Neural cell (in vitro differentiated cells): ENCODE measurements around the gene TGM4. TPM values are rescaled to one million over a fixed set of nuclear protein-coding genes. Genes with fewer than 3 reads are reported as not detected.

Experiments used
- H2AFZ ChIP-seq: fragments of 200-600, 300-800 bp; sonication (generic), shearing (Covaris generic); 2 replicates; pipeline ENCODE4 v1.6.0; 2014; ENCODE audit warnings: low read depth, mild to moderate bottlenecking, antibody characterized with exemption, low read length, moderate library complexity
- H3F3A ChIP-seq: fragments of 200-600 bp; shearing (Covaris generic); 2 replicates; pipeline ENCODE4 v1.6.1; 2016; ENCODE audit warnings: mild to moderate bottlenecking, moderate library complexity, mixed read lengths, antibody characterized with exemption, low read length; ENCODE audit not compliant: insufficient read depth, poor library complexity, severe bottlenecking
- H3K27ac ChIP-seq: fragments of 200-600, 300-800 bp; sonication (generic), shearing (Covaris generic); 2 replicates; pipeline ENCODE4 v1.5.1; 2014; ENCODE audit warnings: mild to moderate bottlenecking, low read length, moderate library complexity
- H3K27me3 ChIP-seq: fragments of 300-800, 200-600 bp; sonication (generic), shearing (Covaris generic); 2 replicates; pipeline ENCODE4 v1.6.0; 2014; ENCODE audit warnings: mild to moderate bottlenecking, low read depth, low read length, moderate library complexity; ENCODE audit not compliant: insufficient read depth
- H3K36me3 ChIP-seq: fragments of 300-800, 200-600 bp; sonication (generic), shearing (Covaris generic); 2 replicates; pipeline ENCODE4 v1.5.1; 2014; ENCODE audit warnings: mild to moderate bottlenecking, antibody characterized with exemption, low read length, moderate library complexity; ENCODE audit not compliant: insufficient read depth
- H3K4me2 ChIP-seq: fragments of 300-800, 200-600 bp; sonication (generic), shearing (Covaris generic); 2 replicates; pipeline ENCODE4 v1.6.0; 2014; ENCODE audit warnings: mild to moderate bottlenecking, low read length
- H3K4me3 ChIP-seq: fragments of 300-800, 200-600 bp; sonication (generic), shearing (Covaris generic); 2 replicates; pipeline ENCODE4 v1.5.1; 2014; ENCODE audit warnings: mild to moderate bottlenecking, low read length, moderate library complexity
- H3K79me2 ChIP-seq: fragments of 200-600 bp; shearing (Covaris generic); replicated peaks from 2 replicates; pipeline ENCODE4 v1.6.0; 2014; ENCODE audit warnings: mild to moderate bottlenecking, low read length, moderate library complexity; ENCODE audit not compliant: insufficient read depth
- H3K9ac ChIP-seq: fragments of 300-800, 200-600 bp; sonication (generic), shearing (Covaris generic); 2 replicates; pipeline ENCODE4 v1.6.1; 2016; ENCODE audit warnings: mild to moderate bottlenecking, low read length, mixed read lengths
- H3K9me2 ChIP-seq: fragments of 200-600 bp; shearing (Covaris generic); 2 replicates; pipeline ENCODE4 v1.6.1; 2016; ENCODE audit warnings: mild to moderate bottlenecking, low read length, mixed read lengths; ENCODE audit not compliant: insufficient read depth
- H3K9me3 ChIP-seq: fragments of 200-600, 300-800 bp; sonication (generic), shearing (Covaris generic); 2 replicates; pipeline ENCODE4 v1.6.1; 2016; ENCODE audit warnings: mild to moderate bottlenecking, mixed run types, low read length, moderate library complexity, mixed read lengths
- H4K20me1 ChIP-seq: fragments of 200-600 bp; shearing (Covaris generic); 2 replicates; pipeline ENCODE4 v1.6.1; 2016; ENCODE audit warnings: mild to moderate bottlenecking, mixed run types; ENCODE audit not compliant: insufficient read depth
- EP300 ChIP-seq: fragments of 450-650 bp; conservative IDR thresholded peaks from 2 replicates; pipeline ENCODE4 v1.6.1; 2014; ENCODE audit warnings: antibody characterized with exemption, mild to moderate bottlenecking, moderate library complexity; ENCODE audit not compliant: poor library complexity, severe bottlenecking
- EZH2 ChIP-seq: fragments of 200-600, 300-800 bp; shearing (Covaris generic), sonication (generic); IDR thresholded peaks from 2 replicates; pipeline ENCODE4 v1.6.1; 2014; ENCODE audit warnings: antibody characterized with exemption, low read length, borderline replicate concordance, mild to moderate bottlenecking; ENCODE audit not compliant: insufficient read depth, poor library complexity, severe bottlenecking
- MXI1 ChIP-seq: fragments of 450-650 bp; conservative IDR thresholded peaks from 2 replicates; pipeline ENCODE4 v1.6.1; 2014; ENCODE audit warnings: antibody characterized with exemption, mild to moderate bottlenecking; ENCODE audit not compliant: poor library complexity, severe bottlenecking
- POLR2AphosphoS5 ChIP-seq: IDR thresholded peaks from 2 replicates; pipeline ENCODE4 v1.6.1; 2012
- RAD21 ChIP-seq: fragments of 450-650 bp; conservative IDR thresholded peaks from 2 replicates; pipeline ENCODE4 v1.6.1; 2014; ENCODE audit warnings: antibody characterized with exemption, mild to moderate bottlenecking, moderate library complexity
- REST ChIP-seq: IDR thresholded peaks from 2 replicates; pipeline ENCODE4 v1.6.1; 2012; ENCODE audit warnings: borderline replicate concordance
- SMC3 ChIP-seq: fragments of 450-650 bp; conservative IDR thresholded peaks from 2 replicates; pipeline ENCODE4 v1.6.1; 2014; ENCODE audit warnings: antibody characterized with exemption, mild to moderate bottlenecking, moderate library complexity; ENCODE audit not compliant: poor library complexity
- TAF1 ChIP-seq: IDR thresholded peaks from 2 replicates; pipeline ENCODE4 v1.6.1; 2012; ENCODE audit warnings: low read depth
- polyA plus RNA-seq: library from polyadenylated mRNA; depleted of rRNA; stranded (reverse); fragments of >200 nt; gene quantifications from 2 replicates; pipeline ENCODE4 v1.2.3, GENCODE V29; 2014
- TF ChIP-seq, protein P1 (sequence below): fragments of 450-650 bp; IDR thresholded peaks from 2 replicates; pipeline ENCODE4 v1.5.1; 2014; ENCODE audit warnings: antibody characterized with exemption, mild to moderate bottlenecking, moderate library complexity; ENCODE audit not compliant: poor library complexity, severe bottlenecking

Gene TGM4
- polyA plus RNA-seq, 1 donor from 2014 or later = not detected

GRCh38 chr3:44893097-44893496 is 18.7 kb downstream of the TGM4 start:
- no peak overlapping the region for H3K4me2 ChIP-seq

DNA sequence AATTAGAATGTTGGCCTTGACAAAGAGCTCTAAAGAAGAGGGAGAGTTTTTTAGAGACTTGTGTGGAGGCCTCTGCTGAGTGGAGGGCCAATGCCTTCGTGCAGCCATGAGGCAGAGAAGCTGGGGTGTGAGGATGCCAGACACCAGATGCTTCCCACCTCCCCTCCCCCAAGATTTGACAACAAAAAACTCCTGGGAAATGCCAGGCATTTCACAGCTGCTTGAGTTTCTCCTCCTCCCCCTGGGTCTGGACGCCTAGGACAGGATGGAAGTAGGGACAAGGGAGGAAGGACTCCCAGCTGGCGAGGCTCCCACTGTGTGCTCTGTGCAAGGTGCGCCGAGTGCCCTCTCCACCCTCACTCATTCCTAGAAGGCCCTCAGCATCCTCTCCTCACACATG is 20.1 kb downstream of the TGM4 start:
- Histone ChIP-seq H3K9me2 (no peaks in the 10 kb centered on the region), H3K4me2 (no peak overlapping the region), H2AFZ (no peak overlapping the region)

More at GRCh38 chr3:44893097-44893496, 18.7 kb downstream of the TGM4 start:
- no peaks in the 10 kb centered on the region for H3K9me2 ChIP-seq
- H3K27me3 ChIP-seq = no peaks in the 10 kb centered on the region
- H3K9ac ChIP-seq = no peak overlapping the region
- no peak overlapping the region for H2AFZ ChIP-seq
- H3K79me2 ChIP-seq = no peaks in the 10 kb centered on the region
- H3K4me3 ChIP-seq = no peak overlapping the region
- no peaks in the 10 kb centered on the region for H3K9me3 ChIP-seq
- H3K27ac ChIP-seq = no peak overlapping the region
- no peaks in the 10 kb centered on the region for H3F3A ChIP-seq
- H4K20me1 ChIP-seq = no peaks in the 10 kb centered on the region
- no peaks in the 10 kb centered on the region for H3K36me3 ChIP-seq
- no peak for TF ChIP-seq MXI1
- TF ChIP-seq EZH2 = no peak
- TF ChIP-seq EP300 = no peak
- no peak for TF ChIP-seq REST
- no peak for TF ChIP-seq RAD21
- TF ChIP-seq SMC3 = no peak

More for the DNA sequence above, 20.1 kb downstream of the TGM4 start:
- Histone ChIP-seq H3K79me2 (no peaks in the 10 kb centered on the region), H3K27me3 (no peaks in the 10 kb centered on the region), H3K4me3 (no peak overlapping the region), H3K27ac (no peak overlapping the region), H3K9ac (no peak overlapping the region), H3K36me3 (no peaks in the 10 kb centered on the region), H3F3A (no peaks in the 10 kb centered on the region), H4K20me1 (no peaks in the 10 kb centered on the region), H3K9me3 (no peaks in the 10 kb centered on the region)
- TF ChIP-seq REST (no peak), EP300 (no peak), MXI1 (no peak), EZH2 (no peak), TAF1 (no peak), SMC3 (no peak), RAD21 (no peak), POLR2AphosphoS5 (no peak)
- TF ChIP-seq, protein P1, sequence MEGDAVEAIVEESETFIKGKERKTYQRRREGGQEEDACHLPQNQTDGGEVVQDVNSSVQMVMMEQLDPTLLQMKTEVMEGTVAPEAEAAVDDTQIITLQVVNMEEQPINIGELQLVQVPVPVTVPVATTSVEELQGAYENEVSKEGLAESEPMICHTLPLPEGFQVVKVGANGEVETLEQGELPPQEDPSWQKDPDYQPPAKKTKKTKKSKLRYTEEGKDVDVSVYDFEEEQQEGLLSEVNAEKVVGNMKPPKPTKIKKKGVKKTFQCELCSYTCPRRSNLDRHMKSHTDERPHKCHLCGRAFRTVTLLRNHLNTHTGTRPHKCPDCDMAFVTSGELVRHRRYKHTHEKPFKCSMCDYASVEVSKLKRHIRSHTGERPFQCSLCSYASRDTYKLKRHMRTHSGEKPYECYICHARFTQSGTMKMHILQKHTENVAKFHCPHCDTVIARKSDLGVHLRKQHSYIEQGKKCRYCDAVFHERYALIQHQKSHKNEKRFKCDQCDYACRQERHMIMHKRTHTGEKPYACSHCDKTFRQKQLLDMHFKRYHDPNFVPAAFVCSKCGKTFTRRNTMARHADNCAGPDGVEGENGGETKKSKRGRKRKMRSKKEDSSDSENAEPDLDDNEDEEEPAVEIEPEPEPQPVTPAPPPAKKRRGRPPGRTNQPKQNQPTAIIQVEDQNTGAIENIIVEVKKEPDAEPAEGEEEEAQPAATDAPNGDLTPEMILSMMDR = no peak
